Transverse colon (tissue), 3 donors: ENCODE data around the gene TXN.

Experiments
- CTCF ChIP-seq, 5 experiments: fragments of 200-600 bp in 3 of 5; fragments of 450-650 bp in 2 of 5; sonication (generic) in 3 of 5; IDR thresholded peaks; 1 replicate in 2 of 5; 2 replicates in 3 of 5; pipeline ENCODE4 v1.5.1; 2016 to 2017; ENCODE audit warnings: antibody characterized with exemption in 5 of 5, inconsistent platforms in 3 of 5, mild to moderate bottlenecking in 2 of 5, moderate library complexity in 1 of 5
- EP300 ChIP-seq: sonication (generic); formaldehyde crosslinking; IDR thresholded peaks from one replicate; pipeline ENCODE4 v1.6.1; 2017; ENCODE audit warnings: antibody characterized with exemption, low read depth
- POLR2A ChIP-seq: fragments of 450-650 bp; IDR thresholded peaks from one replicate; pipeline ENCODE4 v1.6.1; 2016; ENCODE audit warnings: antibody characterized with exemption, mild to moderate bottlenecking, moderate library complexity

- TF ChIP-seq CTCF (IDR thresholded peaks at IDR 0.05) (no peak), POLR2A (no peak), EP300 (no peak)
These were observed 42.8 kb downstream of the TXN start for GRCh38 chr9:110213413-110214044.
